HepG2 (cell line): ENCODE results near the gene MIF4GD. TPM values are rescaled to one million over a fixed set of nuclear protein-coding genes. Genes with fewer than 3 reads are reported as not detected.

Experiments used
- AHR ChIP-seq: IDR thresholded peaks from 2 replicates; pipeline ENCODE4 v1.6.1; 2018; ENCODE audit warnings: missing genetic modification reagents, missing compliant biosample characterization
- CENPT ChIP-seq: sonication (generic); formaldehyde crosslinking; IDR thresholded peaks from 2 replicates; pipeline ENCODE4 v1.8.0; 2022; ENCODE audit warnings: low read depth, mild to moderate bottlenecking, moderate library complexity, missing genetic modification reagents
- HOXA7 ChIP-seq: sonication (generic); formaldehyde crosslinking; IDR thresholded peaks from 2 replicates; pipeline ENCODE4 v1.8.1; 2022; ENCODE audit warnings: mild to moderate bottlenecking, missing genetic modification reagents, moderate library complexity
- HOXA9 ChIP-seq: sonication (generic); formaldehyde crosslinking; IDR thresholded peaks from 2 replicates; pipeline ENCODE4 v1.8.1; 2022; ENCODE audit warnings: missing genetic modification reagents, mild to moderate bottlenecking, moderate library complexity, borderline replicate concordance
- JUNB ChIP-seq: sonication (generic); formaldehyde crosslinking; IDR thresholded peaks from 2 replicates; pipeline ENCODE4 v1.8.0; 2022; ENCODE audit warnings: missing genetic modification reagents, mild to moderate bottlenecking, borderline replicate concordance
- NPAS2 ChIP-seq: sonication (generic); formaldehyde crosslinking; IDR thresholded peaks from 2 replicates; pipeline ENCODE4 v1.8.0; 2022; ENCODE audit warnings: mild to moderate bottlenecking, missing genetic modification reagents, borderline replicate concordance
- RFXANK ChIP-seq: IDR thresholded peaks from 2 replicates; pipeline ENCODE4 v1.6.1; 2016
- SALL2 ChIP-seq: sonication (generic); formaldehyde crosslinking; IDR thresholded peaks from 2 replicates; pipeline ENCODE4 v1.8.1; 2023; ENCODE audit warnings: mild to moderate bottlenecking, missing genetic modification reagents, inconsistent platforms
- SP2 ChIP-seq: sonication (generic); formaldehyde crosslinking; IDR thresholded peaks from 2 replicates; pipeline ENCODE4 v1.5.1; 2020; ENCODE audit warnings: mild to moderate bottlenecking, missing genetic modification reagents
- ZFAT ChIP-seq: sonication (generic); formaldehyde crosslinking; conservative IDR thresholded peaks from 2 replicates; pipeline ENCODE4 v1.8.1; 2023; ENCODE audit warnings: missing genetic modification reagents, inconsistent platforms
- ZMYM4 ChIP-seq: sonication (generic); formaldehyde crosslinking; IDR thresholded peaks from 2 replicates; pipeline ENCODE4 v1.8.1; 2023; ENCODE audit warnings: mild to moderate bottlenecking, missing genetic modification reagents
- ZNF775 ChIP-seq: sonication (generic); formaldehyde crosslinking; IDR thresholded peaks from 2 replicates; pipeline ENCODE4 v1.4.0; 2020; ENCODE audit warnings: missing genetic modification reagents, mild to moderate bottlenecking, moderate library complexity, borderline replicate concordance
- polyA plus RNA-seq, 8 experiments: library from polyadenylated mRNA; depleted of rRNA in 3 of 8; stranded (reverse) in 7 of 8; unstranded in 1 of 8; fragments of >200 nt; fragmentation: Illumina TruSeq in 4 of 8; extraction: Trizol in 4 of 8; gene quantifications; 2 replicates each; pipeline versions ENCODE4 v1.2.1 to v1.2.3, GENCODE V29; 2011 to 2016; ENCODE audit warnings: low read depth in 4 of 8, missing spikeins in 1 of 8, mixed read lengths in 1 of 8; ENCODE audit not compliant: insufficient read depth in 1 of 8
- total RNA-seq, 5 experiments: library from RNA; depleted of rRNA; stranded (reverse); fragments of >200 nt; fragmentation: Illumina TruSeq; extraction: Trizol; gene quantifications; 2 replicates each; pipeline ENCODE4 v1.2.3, GENCODE V29; 2016; ENCODE audit warnings: low read depth in 1 of 5
- TF ChIP-seq, protein P1 (sequence below): sonication (generic); formaldehyde crosslinking; IDR thresholded peaks from 2 replicates; pipeline ENCODE4 v1.8.0; 2022; ENCODE audit warnings: low read depth, missing genetic modification reagents
- TF ChIP-seq, protein P2 (sequence below): IDR thresholded peaks from 2 replicates; pipeline ENCODE4 v1.6.1; 2016
- TF ChIP-seq, protein P3 (sequence below): sonication (generic); formaldehyde crosslinking; IDR thresholded peaks from 2 replicates; pipeline ENCODE4 v1.4.0; 2020; ENCODE audit warnings: missing genetic modification reagents, borderline replicate concordance
- TF ChIP-seq, protein P4 (sequence below): sonication (generic); formaldehyde crosslinking; IDR thresholded peaks from 2 replicates; pipeline ENCODE4 v1.5.1; 2020; ENCODE audit warnings: missing genetic modification reagents, mild to moderate bottlenecking, borderline replicate concordance
- TF ChIP-seq, protein P5 (sequence below): sonication (generic); formaldehyde crosslinking; IDR thresholded peaks from 2 replicates; pipeline ENCODE4 v1.4.0; 2020; ENCODE audit warnings: missing genetic modification reagents

MIF4GD gene
- total and polyA plus RNA-seq, 2 of the 13 experiments (the other 11 are each of a cell fraction or from before 2014, with no cell fraction given): 14.0 to 28.0 TPM

DNA sequence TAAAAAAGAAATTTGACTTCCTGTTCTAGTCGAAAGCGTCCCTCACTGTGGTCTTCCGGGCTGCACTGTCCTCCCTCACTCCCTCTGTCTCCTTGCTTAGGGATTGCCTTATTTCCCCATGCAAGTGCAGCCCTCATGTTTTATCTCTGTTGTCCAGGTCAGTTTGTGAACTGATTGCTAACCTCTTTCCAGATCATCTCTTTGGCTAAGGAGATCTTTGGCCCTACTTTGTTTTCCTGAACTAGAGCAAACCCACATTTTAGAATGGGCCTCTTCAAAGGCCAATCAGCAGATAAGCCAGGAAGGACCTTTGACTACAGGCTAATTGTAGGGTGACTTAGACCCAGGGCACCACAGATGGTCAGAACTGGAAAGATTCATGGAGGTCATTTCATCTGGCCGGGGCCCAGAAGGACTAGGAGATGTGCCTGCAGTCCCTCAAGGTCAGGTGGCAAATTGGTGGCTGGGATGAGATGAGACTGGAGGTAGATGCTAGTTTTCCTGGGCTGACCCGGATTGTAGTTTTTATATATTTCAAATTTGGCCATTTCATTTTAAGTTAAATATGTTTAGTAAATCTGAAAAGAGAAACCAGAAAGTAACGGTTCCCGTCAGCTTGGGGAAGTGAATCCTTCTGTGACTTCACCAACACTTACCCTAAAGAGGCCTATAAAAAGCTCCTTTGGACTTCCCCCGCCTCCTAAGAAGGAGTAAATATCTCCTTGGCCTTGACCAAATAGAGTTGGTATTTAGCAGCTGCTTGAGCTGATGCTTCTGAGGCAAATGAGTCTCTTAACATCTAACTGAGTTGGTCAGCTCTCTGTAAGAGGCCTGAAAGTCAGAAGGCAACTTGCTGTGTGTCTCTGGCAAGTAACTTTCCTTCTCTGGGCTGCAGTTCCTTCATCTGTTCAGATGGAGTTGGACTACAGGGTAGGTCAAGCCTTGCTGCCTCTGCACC is 24.4 kb upstream of the MIF4GD start (continued):
- TF ChIP-seq, protein P1, sequence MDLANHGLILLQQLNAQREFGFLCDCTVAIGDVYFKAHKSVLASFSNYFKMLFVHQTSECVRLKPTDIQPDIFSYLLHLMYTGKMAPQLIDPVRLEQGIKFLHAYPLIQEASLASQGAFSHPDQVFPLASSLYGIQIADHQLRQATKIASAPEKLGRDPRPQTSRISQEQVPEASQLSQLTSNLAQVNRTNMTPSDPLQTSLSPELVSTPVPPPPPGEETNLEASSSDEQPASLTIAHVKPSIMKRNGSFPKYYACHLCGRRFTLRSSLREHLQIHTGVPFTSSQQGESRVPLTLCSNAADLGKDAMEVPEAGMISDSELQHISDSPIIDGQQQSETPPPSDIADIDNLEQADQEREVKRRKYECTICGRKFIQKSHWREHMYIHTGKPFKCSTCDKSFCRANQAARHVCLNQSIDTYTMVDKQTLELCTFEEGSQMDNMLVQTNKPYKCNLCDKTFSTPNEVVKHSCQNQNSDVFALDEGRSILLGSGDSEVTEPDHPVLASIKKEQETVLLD: no peak
- no peak for TF ChIP-seq JUNB (CRISPR knock-in tag)
- TF ChIP-seq, protein P2, sequence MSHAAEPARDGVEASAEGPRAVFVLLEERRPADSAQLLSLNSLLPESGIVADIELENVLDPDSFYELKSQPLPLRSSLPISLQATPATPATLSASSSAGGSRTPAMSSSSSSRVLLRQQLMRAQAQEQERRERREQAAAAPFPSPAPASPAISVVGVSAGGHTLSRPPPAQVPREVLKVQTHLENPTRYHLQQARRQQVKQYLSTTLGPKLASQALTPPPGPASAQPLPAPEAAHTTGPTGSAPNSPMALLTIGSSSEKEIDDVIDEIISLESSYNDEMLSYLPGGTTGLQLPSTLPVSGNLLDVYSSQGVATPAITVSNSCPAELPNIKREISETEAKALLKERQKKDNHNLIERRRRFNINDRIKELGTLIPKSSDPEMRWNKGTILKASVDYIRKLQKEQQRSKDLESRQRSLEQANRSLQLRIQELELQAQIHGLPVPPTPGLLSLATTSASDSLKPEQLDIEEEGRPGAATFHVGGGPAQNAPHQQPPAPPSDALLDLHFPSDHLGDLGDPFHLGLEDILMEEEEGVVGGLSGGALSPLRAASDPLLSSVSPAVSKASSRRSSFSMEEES (CRISPR knock-in tag): no peak; the same call in none of the 2 replicates
- TF ChIP-seq, protein P3, sequence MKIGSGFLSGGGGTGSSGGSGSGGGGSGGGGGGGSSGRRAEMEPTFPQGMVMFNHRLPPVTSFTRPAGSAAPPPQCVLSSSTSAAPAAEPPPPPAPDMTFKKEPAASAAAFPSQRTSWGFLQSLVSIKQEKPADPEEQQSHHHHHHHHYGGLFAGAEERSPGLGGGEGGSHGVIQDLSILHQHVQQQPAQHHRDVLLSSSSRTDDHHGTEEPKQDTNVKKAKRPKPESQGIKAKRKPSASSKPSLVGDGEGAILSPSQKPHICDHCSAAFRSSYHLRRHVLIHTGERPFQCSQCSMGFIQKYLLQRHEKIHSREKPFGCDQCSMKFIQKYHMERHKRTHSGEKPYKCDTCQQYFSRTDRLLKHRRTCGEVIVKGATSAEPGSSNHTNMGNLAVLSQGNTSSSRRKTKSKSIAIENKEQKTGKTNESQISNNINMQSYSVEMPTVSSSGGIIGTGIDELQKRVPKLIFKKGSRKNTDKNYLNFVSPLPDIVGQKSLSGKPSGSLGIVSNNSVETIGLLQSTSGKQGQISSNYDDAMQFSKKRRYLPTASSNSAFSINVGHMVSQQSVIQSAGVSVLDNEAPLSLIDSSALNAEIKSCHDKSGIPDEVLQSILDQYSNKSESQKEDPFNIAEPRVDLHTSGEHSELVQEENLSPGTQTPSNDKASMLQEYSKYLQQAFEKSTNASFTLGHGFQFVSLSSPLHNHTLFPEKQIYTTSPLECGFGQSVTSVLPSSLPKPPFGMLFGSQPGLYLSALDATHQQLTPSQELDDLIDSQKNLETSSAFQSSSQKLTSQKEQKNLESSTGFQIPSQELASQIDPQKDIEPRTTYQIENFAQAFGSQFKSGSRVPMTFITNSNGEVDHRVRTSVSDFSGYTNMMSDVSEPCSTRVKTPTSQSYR (CRISPR knock-in tag): 0 out of 2 replicates have a peak, but pooled peaks have one; percentile 24
- peak; percentile 90 for TF ChIP-seq ZMYM4
- no peak for TF ChIP-seq HOXA7 (CRISPR knock-in tag)
- TF ChIP-seq AHR (CRISPR knock-in tag): no peak; the same call in 1 of the 2 replicates
- TF ChIP-seq ZNF775 (CRISPR knock-in tag): no peak
- no peak for TF ChIP-seq SP2
- no peak for TF ChIP-seq SALL2 (CRISPR knock-in tag)
- TF ChIP-seq, protein P4, sequence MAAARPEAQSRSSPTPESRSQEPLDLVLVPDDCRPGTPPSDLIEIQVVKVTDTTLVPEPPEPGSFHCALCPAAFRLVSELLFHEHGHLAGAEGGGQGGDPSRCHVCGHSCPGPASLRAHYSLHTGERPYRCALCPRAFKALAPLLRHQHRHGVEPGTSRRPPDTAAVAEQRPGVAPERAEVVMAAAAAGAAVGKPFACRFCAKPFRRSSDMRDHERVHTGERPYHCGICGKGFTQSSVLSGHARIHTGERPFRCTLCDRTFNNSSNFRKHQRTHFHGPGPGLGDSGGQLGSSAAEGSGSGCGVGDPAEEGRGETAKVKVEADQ: no peak
- TF ChIP-seq HOXA9 (CRISPR knock-in tag): no peak
- no peak for TF ChIP-seq NPAS2 (CRISPR knock-in tag)
- TF ChIP-seq, protein P5, sequence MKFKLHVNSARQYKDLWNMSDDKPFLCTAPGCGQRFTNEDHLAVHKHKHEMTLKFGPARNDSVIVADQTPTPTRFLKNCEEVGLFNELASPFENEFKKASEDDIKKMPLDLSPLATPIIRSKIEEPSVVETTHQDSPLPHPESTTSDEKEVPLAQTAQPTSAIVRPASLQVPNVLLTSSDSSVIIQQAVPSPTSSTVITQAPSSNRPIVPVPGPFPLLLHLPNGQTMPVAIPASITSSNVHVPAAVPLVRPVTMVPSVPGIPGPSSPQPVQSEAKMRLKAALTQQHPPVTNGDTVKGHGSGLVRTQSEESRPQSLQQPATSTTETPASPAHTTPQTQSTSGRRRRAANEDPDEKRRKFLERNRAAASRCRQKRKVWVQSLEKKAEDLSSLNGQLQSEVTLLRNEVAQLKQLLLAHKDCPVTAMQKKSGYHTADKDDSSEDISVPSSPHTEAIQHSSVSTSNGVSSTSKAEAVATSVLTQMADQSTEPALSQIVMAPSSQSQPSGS: peak; percentile 76; the same call in 1 of the 2 replicates
- no peak for TF ChIP-seq RFXANK (CRISPR knock-in tag)
- no peak for TF ChIP-seq CENPT (CRISPR knock-in tag)
- no peak for TF ChIP-seq ZFAT
